Retina (tissue), 1 donor: ENCODE measurements around the gene BHLHE40.

Experiments used
- DNase-seq: peaks from one replicate; pipeline ENCODE4 v3.0.0-alpha.2; 2016

The BHLHE40 gene

DNA sequence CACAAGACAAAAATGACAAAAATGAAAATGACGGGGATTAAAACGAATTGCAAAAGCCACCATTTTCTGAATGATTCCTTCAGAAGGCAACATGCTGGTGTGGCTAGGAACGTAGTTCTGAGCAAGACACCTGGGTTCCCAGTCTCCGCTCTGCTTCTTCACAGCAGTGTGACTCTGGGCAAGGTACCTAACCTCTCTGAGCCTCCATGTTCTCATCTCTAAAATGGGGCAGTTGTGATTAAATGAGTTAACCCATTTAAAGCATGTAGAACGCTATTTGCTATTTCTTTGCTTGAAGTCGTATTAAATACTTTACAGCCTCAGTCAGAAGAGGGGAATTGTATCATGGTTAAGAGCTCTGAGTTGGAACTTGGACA, 23.6 kb downstream of the BHLHE40 start:
- no peak for DNase-seq

DNA sequence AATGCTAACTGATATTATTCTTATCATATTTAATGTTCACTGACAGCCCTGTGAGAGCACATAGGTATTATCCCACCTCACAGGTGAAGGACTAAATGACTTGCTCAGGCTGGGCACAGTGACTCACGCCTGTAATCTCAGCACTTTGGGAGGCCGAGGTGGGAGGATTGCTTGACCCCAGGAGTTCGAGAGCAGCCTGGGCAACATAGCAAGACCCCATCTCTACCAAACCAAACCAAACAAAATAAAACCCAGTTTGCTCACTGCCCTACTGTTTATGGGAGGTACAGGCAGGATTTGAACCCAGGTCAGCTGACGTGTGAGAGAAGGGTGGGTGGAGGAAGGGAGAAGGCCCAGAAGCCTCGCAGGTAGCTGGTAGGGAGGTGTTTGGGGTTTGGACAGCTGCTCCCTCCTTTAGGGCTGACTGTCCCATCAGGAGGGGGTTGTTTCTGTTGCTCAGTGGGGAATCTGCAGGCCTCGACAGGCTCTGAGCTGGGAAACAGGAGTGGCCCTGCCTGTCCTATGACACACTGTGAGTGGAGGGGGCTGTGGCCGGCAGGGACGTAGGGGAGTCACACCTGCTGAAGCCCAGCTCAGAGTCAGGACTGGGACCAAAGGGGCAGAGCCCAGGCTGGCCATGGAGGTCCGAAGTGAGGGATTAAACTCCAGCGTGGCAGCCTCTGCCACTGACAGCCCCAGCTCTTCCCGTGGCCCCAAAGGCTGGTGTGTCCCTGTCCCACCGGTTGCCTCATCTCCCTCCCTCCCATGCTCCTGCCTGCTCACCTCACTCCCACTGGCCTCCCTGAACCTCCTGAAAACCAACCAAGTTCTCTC, 25.3 kb downstream of the BHLHE40 start:
- no peak for DNase-seq

- no peak for DNase-seq
These were observed 26.1 kb downstream of the BHLHE40 start for GRCh38 chr3:5005367-5005766.

GRCh38 chr3:5006755-5007202, 27.5 kb downstream of the BHLHE40 start:
- DNase-seq = no peak

GRCh38 chr3:5007873-5008272, 28.6 kb downstream of the BHLHE40 start:
- no peak for DNase-seq

DNA sequence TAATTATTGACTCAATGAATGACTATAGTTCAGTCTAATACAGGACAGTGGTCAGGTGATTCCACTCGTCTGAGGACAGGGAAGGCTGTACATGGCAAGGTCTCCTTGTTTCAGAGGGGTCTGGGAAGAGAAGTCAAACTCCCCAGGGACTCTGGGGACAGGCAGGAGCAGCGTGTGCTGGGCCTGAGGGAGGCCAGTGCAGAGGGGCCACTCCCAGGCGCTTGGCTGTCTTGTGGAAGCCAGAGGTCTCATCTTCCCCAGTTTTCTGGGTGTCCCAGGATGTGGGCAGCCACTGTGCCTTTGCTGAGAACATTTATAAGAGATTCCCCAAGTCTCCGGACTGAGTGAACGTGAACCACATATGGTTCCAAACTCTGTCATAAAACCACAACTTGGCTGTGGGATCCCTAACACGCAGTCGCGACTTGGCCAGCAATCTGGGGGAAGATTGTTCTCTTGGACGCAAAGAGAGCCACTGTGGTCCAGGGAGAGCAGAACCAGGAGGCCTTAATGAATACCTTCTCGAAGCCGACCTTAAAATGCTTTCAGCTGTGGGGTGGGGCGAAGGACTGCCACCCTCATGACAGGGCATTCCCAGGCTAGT, 30.4 kb downstream of the BHLHE40 start:
- DNase-seq = no peak

GRCh38 chr3:5010140-5010539, 30.9 kb downstream of the BHLHE40 start:
- no peak for DNase-seq

- no peak for DNase-seq
These were observed 31.7 kb downstream of the BHLHE40 start for GRCh38 chr3:5010706-5011554.

- DNase-seq = no peak
These were observed 32.5 kb downstream of the BHLHE40 start for GRCh38 chr3:5011555-5012256.

DNA sequence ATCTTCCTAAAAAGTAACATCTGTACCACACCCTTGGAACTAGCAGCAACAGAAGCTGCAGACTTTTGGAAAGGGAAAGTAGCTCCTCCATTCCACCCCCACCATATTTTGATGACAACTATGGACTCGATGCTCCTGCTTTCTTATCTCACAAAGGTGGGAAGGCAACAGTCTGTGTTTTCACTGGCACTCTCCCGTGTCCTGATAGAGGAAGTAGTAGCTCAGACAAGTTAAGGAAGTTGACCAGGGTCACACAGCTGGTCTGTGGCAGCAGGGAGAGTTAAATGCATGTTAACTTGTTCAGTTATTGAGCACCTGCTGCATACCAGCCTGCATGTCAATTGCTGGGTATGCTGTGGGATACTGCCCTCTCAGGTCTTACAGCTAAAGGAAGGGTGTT, 33.1 kb downstream of the BHLHE40 start:
- no peak for DNase-seq

DNA sequence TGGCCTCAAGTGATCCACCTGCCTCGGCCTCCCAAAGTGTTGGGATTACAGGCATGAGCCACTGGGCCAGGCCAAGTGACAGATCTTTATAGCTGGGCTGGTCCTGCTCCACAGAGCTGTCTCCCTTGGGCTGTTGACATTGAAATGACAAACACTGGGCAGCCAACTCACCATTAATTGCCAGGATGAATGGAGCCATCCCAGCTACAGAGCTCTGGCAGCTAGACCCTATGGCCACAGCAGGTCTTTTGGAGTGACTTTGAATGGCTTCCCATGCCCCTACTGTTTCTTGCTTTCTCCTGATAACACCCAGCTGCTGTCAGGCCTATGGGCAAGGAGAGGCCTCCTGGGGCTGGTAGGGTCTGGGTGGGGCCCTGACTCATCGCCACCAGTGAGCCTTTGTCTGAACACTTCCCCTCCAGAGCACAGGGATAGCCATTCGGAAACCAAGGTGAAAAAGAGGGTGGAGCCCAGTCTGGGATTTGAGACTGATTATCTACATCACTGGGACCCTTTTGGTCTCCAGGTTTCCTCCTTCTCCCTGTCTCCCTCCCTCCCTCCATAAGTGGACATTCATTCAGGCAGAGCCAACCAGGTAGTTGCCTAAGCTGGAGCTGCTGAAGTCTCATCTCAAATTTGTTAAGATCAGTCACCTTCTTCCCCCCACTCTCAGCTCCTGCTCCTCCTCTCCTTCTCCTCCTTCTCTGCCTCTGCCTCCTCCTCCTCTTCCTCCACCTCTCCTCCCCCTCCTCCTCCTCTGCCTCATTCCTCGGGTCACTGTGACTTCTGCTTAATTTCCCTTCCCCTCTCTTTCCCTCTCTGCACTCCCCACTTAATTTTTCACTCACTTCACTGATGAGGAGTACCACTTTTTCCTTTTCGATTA, 34.0 kb downstream of the BHLHE40 start:
- DNase-seq = no peak

GRCh38 chr3:5014391-5014790, 35.2 kb downstream of the BHLHE40 start:
- DNase-seq = no peak

DNA sequence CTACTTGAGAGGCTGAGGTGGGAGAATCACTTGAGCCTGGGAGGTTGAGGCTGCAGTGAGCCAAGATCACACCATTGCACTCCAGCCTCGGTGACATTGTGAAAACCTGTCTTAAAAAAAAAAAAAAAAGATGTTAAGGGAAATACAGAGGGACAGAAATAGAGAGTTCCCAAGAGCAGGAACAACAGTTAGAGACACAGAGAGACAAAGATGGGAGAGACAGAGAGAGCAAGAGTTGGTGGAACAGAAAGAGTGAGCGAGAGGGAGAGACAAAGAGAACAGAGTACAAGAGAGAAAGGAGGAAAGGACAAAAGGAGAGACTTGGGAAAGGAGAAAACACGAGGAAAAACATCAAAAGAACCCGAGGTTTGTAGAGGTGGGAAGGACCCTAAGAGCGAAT, 35.8 kb downstream of the BHLHE40 start:
- DNase-seq = no peak

GRCh38 chr3:5016211-5017161, 37.2 kb downstream of the BHLHE40 start:
- no peak for DNase-seq

- peak; percentile 24 for DNase-seq
These were observed 38.8 kb downstream of the BHLHE40 start for GRCh38 chr3:5017925-5018531.

GRCh38 chr3:5019411-5020241, 40.4 kb downstream of the BHLHE40 start:
- DNase-seq = no peak

DNA sequence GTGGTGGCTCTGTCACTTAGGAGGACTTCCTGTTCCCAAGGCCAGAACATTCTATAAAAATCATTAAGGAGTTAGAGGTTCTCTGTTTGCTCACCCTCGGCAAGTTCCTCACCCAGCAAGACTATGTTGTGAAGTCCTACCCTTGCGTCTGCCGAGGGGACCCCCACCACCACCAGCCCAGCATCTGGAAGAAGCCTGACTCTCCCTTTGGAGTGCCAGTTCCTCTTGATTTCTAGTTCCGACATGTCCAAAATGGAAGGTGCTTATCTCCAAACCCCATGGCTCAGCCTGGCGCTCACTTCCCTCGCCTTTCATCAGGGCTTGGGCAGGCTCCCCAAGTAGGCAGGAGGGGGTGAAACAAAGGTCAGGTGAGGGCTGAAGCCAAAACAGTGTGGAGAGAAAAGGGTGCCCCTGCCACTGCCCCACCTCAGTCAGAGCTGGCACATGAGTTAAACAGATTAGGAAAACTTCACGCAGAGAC, 41.0 kb downstream of the BHLHE40 start:
- no peak for DNase-seq

DNA sequence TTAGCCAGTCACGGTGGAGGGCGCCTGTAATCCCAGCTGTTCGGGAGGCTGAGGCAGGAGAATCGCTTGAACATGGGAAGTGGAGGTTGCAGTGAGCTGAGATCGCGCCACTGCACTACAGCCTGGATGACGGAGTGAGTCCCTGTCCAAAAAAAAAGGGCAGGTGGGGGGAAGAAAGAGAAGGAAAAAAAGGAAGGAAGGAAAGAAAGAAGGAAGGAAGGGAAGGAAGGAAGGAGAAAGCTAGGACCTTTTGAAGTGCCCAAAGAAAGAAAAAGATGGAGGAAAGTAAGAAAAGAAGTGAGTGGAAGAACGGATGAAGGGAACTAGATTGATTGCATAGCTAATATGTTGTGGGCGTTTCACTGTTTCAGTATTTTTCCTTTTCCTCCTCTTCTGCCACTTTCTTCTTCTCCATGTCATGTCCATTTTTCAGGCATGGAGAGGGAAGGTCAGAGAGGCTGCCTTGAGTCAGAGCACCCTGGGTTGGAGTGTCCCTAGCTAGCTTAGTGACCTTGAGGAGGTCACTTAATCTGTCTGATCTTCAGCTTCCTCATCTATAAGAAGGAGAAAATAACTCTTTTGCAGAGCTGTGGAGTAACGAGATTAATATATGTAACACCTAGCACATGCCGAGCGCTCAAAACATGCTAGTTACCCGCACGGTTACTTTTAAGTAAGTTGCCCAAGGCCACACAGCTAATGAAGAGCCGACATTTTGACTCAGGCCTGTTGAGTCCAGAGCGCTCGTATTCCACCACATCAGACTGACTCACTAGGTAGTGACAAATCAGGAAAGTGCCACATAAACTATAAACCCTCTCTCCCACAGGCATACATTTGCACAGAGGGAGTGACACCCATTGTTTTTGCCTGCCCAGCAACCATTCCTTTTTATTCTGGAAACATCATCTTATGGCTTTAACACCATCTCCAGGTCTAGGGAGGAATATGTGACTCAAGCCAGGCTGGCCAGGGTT, 42.2 kb downstream of the BHLHE40 start:
- no peak for DNase-seq
